ENCODE data around the gene KLK6. TPM values are rescaled to one million over a fixed set of nuclear protein-coding genes. Genes with fewer than 3 reads are reported as not detected.

Gene KLK6
- total RNA-seq (2014; rRNA removed) (73.7 and 75.0 TPM in 2 replicates), Bru-seq, nascent RNA (percentile 33 among the genes with signal in this experiment), BruChase-seq, experiment 1, labeled RNA remaining after a 6-hour chase (percentile 45 among the genes with signal in this experiment), BruChase-seq, experiment 2, labeled RNA remaining after a 2-hour chase (percentile 24 among the genes with signal in this experiment)
- long read RNA-seq = 0 reads

GRCh38 chr19:50969413-50969760, at the start of gene KLK6:
Gene KLK6 (minus strand): TSS chr19:50969591. CDS start chr19:50968104, 1,487 bp downstream.
- no TSS peak for BruUV-seq (replicated peaks)
- peak within 1 kb of the TSS; percentile 15 for H3K9ac ChIP-seq (ENCODE audit: low read length)
- H3K9me2 ChIP-seq (replicated peaks; ENCODE audit: low read length) = no peaks in the 10 kb centered on the region
- H3K27ac ChIP-seq (ENCODE audit: low read length) = peak within 1 kb of the TSS; percentile 70
- peaks cover 5% of the 10 kb centered on the region; the same call in 1 of the 2 replicates for H3K79me2 ChIP-seq (ENCODE audit: low read length)
- DNase-seq = peak; percentile 98
- ATAC-seq = peak; percentile 95
- ChIA-PET POLR2A (ENCODE audit: unreplicated experiment) (no interaction called here), CTCF (no interaction called here)
- H3K4me1 ChIP-seq (ENCODE audit: insufficient read depth, low read length) = peaks cover 74% of the 10 kb centered on the region
- TF ChIP-seq CTCF (conservative IDR thresholded peaks at IDR 0.05; ENCODE audit: low read depth, low read length) (no peak), EZH2phosphoT487 (IDR thresholded peaks at IDR 0.05; ENCODE audit: borderline replicate concordance, low read length) (peak; percentile 99), EZH2 (IDR thresholded peaks at IDR 0.05; ENCODE audit: low read length, unreplicated experiment) (no peak)
- intact Hi-C loops (cut with micrococcal nuclease) = no loop called here
- H3K36me3 ChIP-seq (ENCODE audit: low read depth, low read length) = no peaks in the 10 kb centered on the region
- no peaks in the 10 kb centered on the region for H3K27me3 ChIP-seq (ENCODE audit: low read length)
- peak within 1 kb of the TSS; percentile 71 for H3K4me2 ChIP-seq (ENCODE audit: low read length)
- no peaks in the 10 kb centered on the region for H4K20me1 ChIP-seq (ENCODE audit: low read length)
- no peaks in the 10 kb centered on the region for H3K9me3 ChIP-seq (ENCODE audit: low read length)
- H3K4me3 ChIP-seq (ENCODE audit: low read length) = 0 out of 2 replicates have a peak within 1 kb of the TSS, but pooled peaks have one; percentile 9
- peaks cover 6% of the 10 kb centered on the region for H3F3A ChIP-seq (ENCODE audit: low read length, unreplicated experiment)
- peak within 1 kb of the TSS; percentile 30; the same call in 1 of the 2 replicates for H2AFZ ChIP-seq (ENCODE audit: low read length)

GRCh38 chr19:51018745-51019543, 49.6 kb upstream of the KLK6 start:
- H3K4me3 ChIP-seq (ENCODE audit: low read length) = no peak overlapping the region
- BruUV-seq (replicated peaks) = no TSS peak
- H3K9me3 ChIP-seq (ENCODE audit: low read length) = no peaks in the 10 kb centered on the region
- no peaks in the 10 kb centered on the region for H3K27me3 ChIP-seq (ENCODE audit: low read length)
- H2AFZ ChIP-seq (ENCODE audit: low read length) = no peak overlapping the region
- no peak overlapping the region for H3K9ac ChIP-seq (ENCODE audit: low read length)
- no peaks in the 10 kb centered on the region for H4K20me1 ChIP-seq (ENCODE audit: low read length)
- H3K4me1 ChIP-seq (ENCODE audit: insufficient read depth, low read length) = peaks cover 16% of the 10 kb centered on the region
- no peak for TF ChIP-seq EZH2phosphoT487 (IDR thresholded peaks at IDR 0.05; ENCODE audit: borderline replicate concordance, low read length)
- no peak for TF ChIP-seq CTCF (conservative IDR thresholded peaks at IDR 0.05; ENCODE audit: low read depth, low read length)
- TF ChIP-seq EZH2 (IDR thresholded peaks at IDR 0.05; ENCODE audit: low read length, unreplicated experiment) = no peak
- no peak overlapping the region for H3K4me2 ChIP-seq (ENCODE audit: low read length)
- H3K9me2 ChIP-seq (replicated peaks; ENCODE audit: low read length) = no peaks in the 10 kb centered on the region
- no peak overlapping the region for H3K27ac ChIP-seq (ENCODE audit: low read length)
- DNase-seq (no peak), ATAC-seq (no peak)
- no peaks in the 10 kb centered on the region for H3K36me3 ChIP-seq (ENCODE audit: low read depth, low read length)
- no peaks in the 10 kb centered on the region for H3F3A ChIP-seq (ENCODE audit: low read length, unreplicated experiment)
- no peaks in the 10 kb centered on the region for H3K79me2 ChIP-seq (ENCODE audit: low read length)
- ChIA-PET CTCF (interaction anchor here (3.5 kb wide), 1 partner anchor 75 kb away, joined by 79 read pairs; no protein-coding TSS in a partner anchor), POLR2A (ENCODE audit: unreplicated experiment) (no interaction called here)
- intact Hi-C loops (cut with micrococcal nuclease) = loop anchor here (5.0 kb wide), 1 partner anchor 217 kb away; no protein-coding TSS in a partner anchor

Measured in PC-3 (cell line).